ENCODE results near the gene BCOR.

Gene BCOR

GRCh38 chrX:40061871-40062524 is 35.8 kb downstream of the BCOR start:
- DNase-seq: no peak

GRCh38 chrX:40061005-40061404 is 36.8 kb downstream of the BCOR start:
- no peak for DNase-seq

- DNase-seq: no peak
These were observed 37.4 kb downstream of the BCOR start for GRCh38 chrX:40060356-40060845.

GRCh38 chrX:40058719-40059118 is 39.0 kb downstream of the BCOR start:
- DNase-seq: no peak

- DNase-seq: no peak
These were observed 40.4 kb downstream of the BCOR start for GRCh38 chrX:40057405-40057804.

GRCh38 chrX:40056420-40056819 is 41.3 kb downstream of the BCOR start:
- DNase-seq: no peak

GRCh38 chrX:40055495-40055894 is 42.3 kb downstream of the BCOR start:
- no peak for DNase-seq

- peak; percentile 11 for DNase-seq
These were observed 43.0 kb downstream of the BCOR start for GRCh38 chrX:40054793-40055192.

- no peak for DNase-seq
These were observed 47.2 kb downstream of the BCOR start for GRCh38 chrX:40050532-40050931.

GRCh38 chrX:40049084-40049641 is 48.6 kb downstream of the BCOR start:
- DNase-seq: no peak

GRCh38 chrX:40047485-40047884 is 50.3 kb downstream of the BCOR start:
- DNase-seq: no peak

GRCh38 chrX:40043895-40044294 is 53.9 kb downstream of the BCOR start:
- DNase-seq: no peak

GRCh38 chrX:40041915-40042314 is 55.8 kb downstream of the BCOR start:
- no peak for DNase-seq

GRCh38 chrX:40040686-40041461 is 56.9 kb downstream of the BCOR start:
- peak; percentile 8 for DNase-seq

GRCh38 chrX:40039887-40040286 is 57.9 kb downstream of the BCOR start:
- DNase-seq: no peak

GRCh38 chrX:40037367-40037766 is 60.4 kb downstream of the BCOR start:
- no peak for DNase-seq

GRCh38 chrX:40035726-40036125 is 62.0 kb downstream of the BCOR start:
- DNase-seq: no peak

- DNase-seq: no peak
These were observed 65.8 kb downstream of the BCOR start for GRCh38 chrX:40031911-40032310.

GRCh38 chrX:40030205-40030604 is 67.6 kb downstream of the BCOR start:
- no peak for DNase-seq

GRCh38 chrX:40022421-40022820 is 75.3 kb downstream of the BCOR start:
- DNase-seq: no peak

- no peak for DNase-seq
These were observed 76.1 kb downstream of the BCOR start for GRCh38 chrX:40021647-40022046.

GRCh38 chrX:40019541-40019940 is 78.2 kb downstream of the BCOR start:
- peak; percentile 20 for DNase-seq

GRCh38 chrX:40018041-40018440 is 79.7 kb downstream of the BCOR start:
- no peak for DNase-seq

- no peak for DNase-seq
These were observed 81.0 kb downstream of the BCOR start for GRCh38 chrX:40016749-40017148.

All from fibroblast of skin of right biceps (primary cell).